DND-41 (cell line): ENCODE results near the gene IL4I1.

Experiments
- EZH2 ChIP-seq: IDR thresholded peaks from 3 replicates; pipeline ENCODE4 v1.6.1; 2012; ENCODE audit warnings: borderline replicate concordance, low read depth, mild to moderate bottlenecking, moderate library complexity, low read length, inconsistent platforms; ENCODE audit not compliant: severe bottlenecking
- TF ChIP-seq, protein P1 (sequence below): IDR thresholded peaks from 2 replicates; pipeline ENCODE4 v1.5.1; 2012; ENCODE audit warnings: borderline replicate concordance, low read length, moderate library complexity, mild to moderate bottlenecking; ENCODE audit not compliant: poor library complexity, severe bottlenecking; ENCODE audit errors: extremely low read depth

DNA sequence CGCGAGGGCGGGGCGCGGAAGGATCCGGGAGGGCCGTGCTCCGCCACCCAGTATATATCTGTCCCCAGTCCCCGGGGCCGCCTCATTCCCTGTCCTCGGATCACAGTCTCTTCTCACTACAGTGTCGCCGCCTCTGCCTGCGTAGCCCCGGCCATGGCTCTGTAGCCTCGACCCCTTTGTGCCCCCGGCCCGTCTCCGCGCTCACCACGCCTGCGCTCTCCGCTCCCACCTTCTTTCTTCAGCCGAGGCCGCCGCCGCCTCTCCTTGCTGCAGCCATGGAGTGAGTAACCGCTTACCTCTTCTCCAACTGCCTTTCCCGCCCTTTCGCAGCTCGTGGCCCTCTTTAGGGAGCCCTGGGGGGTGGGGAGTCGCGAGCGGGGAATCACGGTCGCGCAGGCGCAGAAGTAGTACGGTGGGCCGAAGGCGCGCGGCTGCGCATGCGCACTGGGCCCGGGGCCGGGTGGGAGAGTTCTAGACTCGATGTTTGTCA, 32.5 kb upstream of the IL4I1 start, which contains the start of the genes ATF5 and NUP62:
- no peak for TF ChIP-seq EZH2
- TF ChIP-seq, protein P1, sequence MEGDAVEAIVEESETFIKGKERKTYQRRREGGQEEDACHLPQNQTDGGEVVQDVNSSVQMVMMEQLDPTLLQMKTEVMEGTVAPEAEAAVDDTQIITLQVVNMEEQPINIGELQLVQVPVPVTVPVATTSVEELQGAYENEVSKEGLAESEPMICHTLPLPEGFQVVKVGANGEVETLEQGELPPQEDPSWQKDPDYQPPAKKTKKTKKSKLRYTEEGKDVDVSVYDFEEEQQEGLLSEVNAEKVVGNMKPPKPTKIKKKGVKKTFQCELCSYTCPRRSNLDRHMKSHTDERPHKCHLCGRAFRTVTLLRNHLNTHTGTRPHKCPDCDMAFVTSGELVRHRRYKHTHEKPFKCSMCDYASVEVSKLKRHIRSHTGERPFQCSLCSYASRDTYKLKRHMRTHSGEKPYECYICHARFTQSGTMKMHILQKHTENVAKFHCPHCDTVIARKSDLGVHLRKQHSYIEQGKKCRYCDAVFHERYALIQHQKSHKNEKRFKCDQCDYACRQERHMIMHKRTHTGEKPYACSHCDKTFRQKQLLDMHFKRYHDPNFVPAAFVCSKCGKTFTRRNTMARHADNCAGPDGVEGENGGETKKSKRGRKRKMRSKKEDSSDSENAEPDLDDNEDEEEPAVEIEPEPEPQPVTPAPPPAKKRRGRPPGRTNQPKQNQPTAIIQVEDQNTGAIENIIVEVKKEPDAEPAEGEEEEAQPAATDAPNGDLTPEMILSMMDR, result no peak
